Measurements from ENCODE around the gene ABCA7.
"Not testable (repeated sequence)": the region's sequence is repeated elsewhere in the genome, so short reads cannot be mapped to it uniquely, and the experiment has no call there.

The ABCA7 gene

GRCh38 chr19:1106841-1107660 is 67.1 kb downstream of the ABCA7 start:
- DNase-seq: peak; percentile 33

- DNase-seq: no peak
These were observed 67.9 kb downstream of the ABCA7 start for GRCh38 chr19:1107661-1108261.

- no peak for DNase-seq
These were observed 68.6 kb downstream of the ABCA7 start for GRCh38 chr19:1108291-1109031.

- no peak for DNase-seq
These were observed 69.2 kb downstream of the ABCA7 start for GRCh38 chr19:1109032-1109551.

- DNase-seq: no peak
These were observed 70.1 kb downstream of the ABCA7 start for GRCh38 chr19:1109697-1110671.

- no peak for DNase-seq
These were observed 71.1 kb downstream of the ABCA7 start for GRCh38 chr19:1110809-1111640.

- no peak for DNase-seq
These were observed 71.8 kb downstream of the ABCA7 start for GRCh38 chr19:1111641-1112267.

- DNase-seq: no peak
These were observed 72.5 kb downstream of the ABCA7 start for GRCh38 chr19:1112268-1113029.

GRCh38 chr19:1113030-1113985 is 73.4 kb downstream of the ABCA7 start:
- DNase-seq: peak; percentile 92

- DNase-seq: no peak
These were observed 74.1 kb downstream of the ABCA7 start for GRCh38 chr19:1113986-1114483.

- not testable (repeated sequence) for DNase-seq
These were observed 74.8 kb downstream of the ABCA7 start for GRCh38 chr19:1114728-1115127.
